ENCODE measurements around the gene ZIC1.

Gene ZIC1

GRCh38 chr3:147392625-147392946 is 16.6 kb upstream of the ZIC1 start:
- no peak for TF ChIP-seq CTCF (IDR thresholded peaks at IDR 0.05; ENCODE audit: poor library complexity, severe bottlenecking)
- peaks cover 4% of the 10 kb centered on the region for H3K9me3 ChIP-seq (ENCODE audit: severe bottlenecking)
- ATAC-seq (ENCODE audit: low read depth) (no peak), DNase-seq (ENCODE audit: low spot score) (no peak)
- no peak overlapping the region for H3K27ac ChIP-seq (ENCODE audit: poor library complexity, severe bottlenecking)
- no peaks in the 10 kb centered on the region for H3K4me1 ChIP-seq (ENCODE audit: insufficient read depth, poor library complexity, severe bottlenecking)
- H3K27me3 ChIP-seq (ENCODE audit: insufficient read depth, poor library complexity, severe bottlenecking): peaks cover 100% of the 10 kb centered on the region
- no peaks in the 10 kb centered on the region for H3K36me3 ChIP-seq (ENCODE audit: low read depth)
- H3K4me3 ChIP-seq (ENCODE audit: severe bottlenecking): no peak overlapping the region

- H3K9me3 ChIP-seq (ENCODE audit: severe bottlenecking): peaks cover 4% of the 10 kb centered on the region
Measured at GRCh38 chr3:147393261-147393942, 15.8 kb upstream of the ZIC1 start.

GRCh38 chr3:147393943-147394883 is 15.0 kb upstream of the ZIC1 start:
- no peak for DNase-seq (ENCODE audit: low spot score)
- Histone ChIP-seq H3K9me3 (ENCODE audit: severe bottlenecking) (peaks cover 4% of the 10 kb centered on the region), H3K27ac (ENCODE audit: poor library complexity, severe bottlenecking) (no peak overlapping the region), H3K4me3 (ENCODE audit: severe bottlenecking) (no peak overlapping the region), H3K36me3 (ENCODE audit: low read depth) (no peaks in the 10 kb centered on the region), H3K4me1 (ENCODE audit: insufficient read depth, poor library complexity, severe bottlenecking) (no peaks in the 10 kb centered on the region), H3K27me3 (ENCODE audit: insufficient read depth, poor library complexity, severe bottlenecking) (peaks cover 100% of the 10 kb centered on the region)
- no peak for ATAC-seq (ENCODE audit: low read depth)
- TF ChIP-seq CTCF (IDR thresholded peaks at IDR 0.05; ENCODE audit: poor library complexity, severe bottlenecking): no peak

More at GRCh38 chr3:147393261-147393942, 15.8 kb upstream of the ZIC1 start:
- Histone ChIP-seq H3K36me3 (ENCODE audit: low read depth) (no peaks in the 10 kb centered on the region), H3K4me3 (ENCODE audit: severe bottlenecking) (no peak overlapping the region), H3K27ac (ENCODE audit: poor library complexity, severe bottlenecking) (no peak overlapping the region), H3K27me3 (ENCODE audit: insufficient read depth, poor library complexity, severe bottlenecking) (peaks cover 100% of the 10 kb centered on the region), H3K4me1 (ENCODE audit: insufficient read depth, poor library complexity, severe bottlenecking) (no peaks in the 10 kb centered on the region)
- DNase-seq (ENCODE audit: low spot score): no peak
- ATAC-seq (ENCODE audit: low read depth): no peak
- TF ChIP-seq CTCF (IDR thresholded peaks at IDR 0.05; ENCODE audit: poor library complexity, severe bottlenecking): no peak

GRCh38 chr3:147394884-147395225 is 14.3 kb upstream of the ZIC1 start:
- ATAC-seq (ENCODE audit: low read depth) (no peak), DNase-seq (ENCODE audit: low spot score) (no peak)
- peaks cover 98% of the 10 kb centered on the region for H3K27me3 ChIP-seq (ENCODE audit: insufficient read depth, poor library complexity, severe bottlenecking)
- H3K4me1 ChIP-seq (ENCODE audit: insufficient read depth, poor library complexity, severe bottlenecking): no peaks in the 10 kb centered on the region
- TF ChIP-seq CTCF (IDR thresholded peaks at IDR 0.05; ENCODE audit: poor library complexity, severe bottlenecking): no peak
- H3K36me3 ChIP-seq (ENCODE audit: low read depth): no peaks in the 10 kb centered on the region
- no peak overlapping the region for H3K4me3 ChIP-seq (ENCODE audit: severe bottlenecking)
- H3K27ac ChIP-seq (ENCODE audit: poor library complexity, severe bottlenecking): no peak overlapping the region
- peaks cover 4% of the 10 kb centered on the region for H3K9me3 ChIP-seq (ENCODE audit: severe bottlenecking)

Measured in RWPE2 (cell line).